ENCODE measurements around the gene MAPKAP1.

GRCh38 chr9:125544484-125544883, 162.5 kb downstream of the MAPKAP1 start:
- TF ChIP-seq POLR2A (IDR thresholded peaks at IDR 0.05; ENCODE audit: low read depth, low read length) = no peak
- no peak for TF ChIP-seq TAF1 (IDR thresholded peaks at IDR 0.05; ENCODE audit: low read depth, low read length)
- TF ChIP-seq POLR2AphosphoS5 (IDR thresholded peaks at IDR 0.05; ENCODE audit: low read depth, low read length) = no peak
